ENCODE results near the gene APH1B.
"Not testable (repeated sequence)": the region's sequence is repeated elsewhere in the genome, so short reads cannot be mapped to it uniquely, and the experiment has no call there.

APH1B gene

DNA sequence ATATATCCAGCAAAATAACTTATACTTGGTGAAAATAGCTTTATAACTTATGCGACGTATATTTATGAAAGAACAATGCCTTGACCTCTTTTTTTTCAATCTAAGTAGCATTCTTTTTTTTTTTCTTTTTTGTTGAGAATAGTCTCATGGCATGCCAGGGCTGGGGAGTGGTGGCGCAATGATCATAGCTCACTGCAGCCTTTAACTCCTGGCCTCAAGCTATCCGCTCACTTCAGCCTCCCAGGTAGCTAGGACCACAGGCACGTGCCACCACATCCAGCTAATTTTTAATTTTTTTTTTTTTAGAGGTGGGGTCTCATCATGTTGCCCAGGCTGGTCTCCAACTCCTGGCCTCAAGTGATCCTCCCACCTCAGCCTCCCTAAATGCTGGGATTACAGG is 44.5 kb upstream of the APH1B start:
- no peak overlapping the region for H3K4me3 ChIP-seq
- no peaks in the 10 kb centered on the region for H3K36me3 ChIP-seq
- DNase-seq, result no peak
- H3K27me3 ChIP-seq, result no peaks in the 10 kb centered on the region
- no peaks in the 10 kb centered on the region for H3K9me3 ChIP-seq
- peaks cover 0 to 25% (median 13%) of the 10 kb centered on the region in 4 donors for H3K4me1 ChIP-seq
- TF ChIP-seq, protein P1, sequence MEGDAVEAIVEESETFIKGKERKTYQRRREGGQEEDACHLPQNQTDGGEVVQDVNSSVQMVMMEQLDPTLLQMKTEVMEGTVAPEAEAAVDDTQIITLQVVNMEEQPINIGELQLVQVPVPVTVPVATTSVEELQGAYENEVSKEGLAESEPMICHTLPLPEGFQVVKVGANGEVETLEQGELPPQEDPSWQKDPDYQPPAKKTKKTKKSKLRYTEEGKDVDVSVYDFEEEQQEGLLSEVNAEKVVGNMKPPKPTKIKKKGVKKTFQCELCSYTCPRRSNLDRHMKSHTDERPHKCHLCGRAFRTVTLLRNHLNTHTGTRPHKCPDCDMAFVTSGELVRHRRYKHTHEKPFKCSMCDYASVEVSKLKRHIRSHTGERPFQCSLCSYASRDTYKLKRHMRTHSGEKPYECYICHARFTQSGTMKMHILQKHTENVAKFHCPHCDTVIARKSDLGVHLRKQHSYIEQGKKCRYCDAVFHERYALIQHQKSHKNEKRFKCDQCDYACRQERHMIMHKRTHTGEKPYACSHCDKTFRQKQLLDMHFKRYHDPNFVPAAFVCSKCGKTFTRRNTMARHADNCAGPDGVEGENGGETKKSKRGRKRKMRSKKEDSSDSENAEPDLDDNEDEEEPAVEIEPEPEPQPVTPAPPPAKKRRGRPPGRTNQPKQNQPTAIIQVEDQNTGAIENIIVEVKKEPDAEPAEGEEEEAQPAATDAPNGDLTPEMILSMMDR (IDR thresholded peaks at IDR 0.05), result no peak
- intact Hi-C loops (cut with DNase I; ENCODE audit: low total_unique reads), result no loop called here
- peak overlapping the region; percentile 70 to 71 for H3K27ac ChIP-seq

DNA sequence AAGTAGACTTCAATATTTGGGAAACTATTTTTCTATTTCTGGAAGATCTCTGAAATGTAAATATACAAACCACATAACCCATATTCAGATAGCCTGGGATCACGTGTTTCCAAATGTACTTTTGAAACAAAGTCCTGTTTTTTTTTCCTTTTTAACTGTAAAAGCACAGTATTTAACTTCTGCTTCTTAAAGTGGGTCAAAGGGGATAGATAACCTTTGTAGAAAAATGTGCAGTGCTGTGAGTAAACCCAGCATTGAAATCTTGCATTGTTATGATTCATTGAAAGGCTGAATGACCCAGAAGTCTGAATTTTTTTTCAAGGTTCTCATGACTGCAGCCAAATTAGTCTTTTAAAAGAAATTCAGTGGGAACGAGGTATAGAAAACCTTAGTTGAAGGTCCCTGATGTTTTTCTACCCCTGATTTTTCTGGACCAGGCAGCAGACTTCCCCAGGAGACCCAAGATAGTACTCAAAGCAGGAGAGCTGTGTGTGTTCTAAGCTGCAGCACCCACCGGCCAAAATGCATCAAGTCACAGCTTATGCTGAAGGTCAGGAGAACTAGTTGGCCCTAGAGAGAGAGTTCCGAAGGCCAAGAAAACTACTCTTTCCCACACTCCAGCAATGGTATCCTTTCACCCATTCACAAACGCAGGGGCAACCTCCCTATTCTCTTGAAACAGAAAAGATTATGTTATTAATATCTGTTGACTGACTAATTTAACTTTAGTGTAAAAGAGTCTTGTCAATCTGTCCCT is 43.6 kb upstream of the APH1B start:
- Histone ChIP-seq H3K4me1 (peaks cover 0 to 34% (median 15%) of the 10 kb centered on the region in 4 donors), H3K4me3 (peak overlapping the region in 1 of 2 donors; percentile 17), H3K9me3 (no peaks in the 10 kb centered on the region), H3K27ac (peak overlapping the region; percentile 70 to 71), H3K36me3 (no peaks in the 10 kb centered on the region), H3K27me3 (no peaks in the 10 kb centered on the region)
- TF ChIP-seq, protein P1 (IDR thresholded peaks at IDR 0.05), result no peak
- no peak for DNase-seq
- intact Hi-C loops (cut with DNase I; ENCODE audit: low total_unique reads), result no loop called here

DNA sequence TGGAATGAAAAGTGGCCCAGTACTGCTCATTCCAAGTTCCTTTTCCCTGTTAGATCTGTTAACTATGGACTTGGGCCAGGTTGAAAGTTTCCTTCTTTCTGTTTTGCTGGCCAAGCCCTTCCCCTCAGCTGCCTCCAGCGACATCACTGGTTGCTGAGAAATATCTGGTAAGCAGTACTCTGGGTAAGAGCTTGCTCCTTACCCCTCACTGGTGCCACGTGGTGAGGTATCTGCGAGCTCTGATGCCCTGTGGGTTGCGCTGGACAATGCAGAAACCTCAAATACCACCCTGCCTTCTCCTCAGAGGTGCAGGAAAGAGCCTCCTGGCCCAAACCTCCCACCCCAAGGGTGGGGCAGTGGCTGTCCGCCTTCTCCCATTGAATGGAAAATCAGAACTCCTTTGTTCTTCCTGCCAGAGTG is 42.9 kb upstream of the APH1B start:
- no peaks in the 10 kb centered on the region for H3K27me3 ChIP-seq
- intact Hi-C loops (cut with DNase I; ENCODE audit: low total_unique reads), result no loop called here
- H3K9me3 ChIP-seq, result no peaks in the 10 kb centered on the region
- TF ChIP-seq, protein P1 (IDR thresholded peaks at IDR 0.05), result no peak
- H3K36me3 ChIP-seq, result no peaks in the 10 kb centered on the region
- peak; percentile 74 to 78 for DNase-seq
- H3K4me3 ChIP-seq, result peak overlapping the region in 1 of 2 donors; percentile 17
- peaks cover 0 to 39% (median 16%) of the 10 kb centered on the region in 4 donors for H3K4me1 ChIP-seq
- H3K27ac ChIP-seq, result peak overlapping the region; percentile 70 to 71

DNA sequence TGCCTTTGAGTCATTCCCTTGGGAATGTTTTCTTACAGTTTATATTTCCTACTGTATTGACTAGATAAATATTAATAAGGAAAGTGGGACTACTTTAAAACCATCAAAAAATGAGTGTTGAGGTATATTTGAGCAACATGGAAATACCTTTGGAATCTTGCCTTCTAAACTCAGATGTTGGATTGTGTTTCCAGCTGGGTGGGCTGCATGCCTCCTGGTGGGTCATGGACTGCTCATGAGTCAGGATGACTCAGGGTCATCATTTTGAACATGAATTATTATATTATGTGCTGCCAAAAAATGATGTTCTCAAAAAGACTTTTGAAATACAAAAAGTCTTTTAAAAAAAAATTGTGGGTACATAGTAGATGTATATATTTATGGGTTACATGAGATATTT is 41.1 kb upstream of the APH1B start:
- H3K4me1 ChIP-seq, result peaks cover 0 to 39% (median 16%) of the 10 kb centered on the region in 4 donors
- no peak for DNase-seq
- intact Hi-C loops (cut with DNase I; ENCODE audit: low total_unique reads), result no loop called here

DNA sequence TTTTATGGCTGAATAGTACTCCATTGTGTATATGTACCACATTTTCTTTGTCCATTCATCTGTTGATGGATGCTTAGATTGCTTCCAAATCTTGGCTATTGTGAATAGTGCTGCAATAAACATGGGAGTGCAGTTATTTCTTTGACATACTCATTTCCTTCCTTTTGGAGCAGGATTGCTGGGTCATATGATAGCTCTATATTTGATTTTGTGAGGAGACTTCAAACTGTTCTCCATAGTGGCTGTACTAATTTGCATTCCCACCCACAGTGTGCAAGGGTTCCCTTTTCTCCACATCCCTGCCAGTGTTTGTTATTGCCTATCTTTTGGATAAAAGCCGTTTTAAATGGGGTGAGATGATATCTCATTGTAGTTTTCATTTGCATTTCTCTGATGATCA is 40.3 kb upstream of the APH1B start:
- peaks cover 0 to 39% (median 16%) of the 10 kb centered on the region in 4 donors for H3K4me1 ChIP-seq
- H3K27ac ChIP-seq; H3K36me3 ChIP-seq; intact Hi-C loops (cut with DNase I; ENCODE audit: low total_unique reads); H3K27me3 ChIP-seq; DNase-seq; H3K9me3 ChIP-seq; H3K4me3 ChIP-seq: not testable (repeated sequence)

More for the DNA sequence above, 41.1 kb upstream of the APH1B start:
- no peak overlapping the region for H3K27ac ChIP-seq
- TF ChIP-seq, protein P1 (IDR thresholded peaks at IDR 0.05), result no peak
- H3K27me3 ChIP-seq, result no peaks in the 10 kb centered on the region
- H3K4me3 ChIP-seq, result no peak overlapping the region
- H3K9me3 ChIP-seq, result no peaks in the 10 kb centered on the region
- no peaks in the 10 kb centered on the region for H3K36me3 ChIP-seq

DNA sequence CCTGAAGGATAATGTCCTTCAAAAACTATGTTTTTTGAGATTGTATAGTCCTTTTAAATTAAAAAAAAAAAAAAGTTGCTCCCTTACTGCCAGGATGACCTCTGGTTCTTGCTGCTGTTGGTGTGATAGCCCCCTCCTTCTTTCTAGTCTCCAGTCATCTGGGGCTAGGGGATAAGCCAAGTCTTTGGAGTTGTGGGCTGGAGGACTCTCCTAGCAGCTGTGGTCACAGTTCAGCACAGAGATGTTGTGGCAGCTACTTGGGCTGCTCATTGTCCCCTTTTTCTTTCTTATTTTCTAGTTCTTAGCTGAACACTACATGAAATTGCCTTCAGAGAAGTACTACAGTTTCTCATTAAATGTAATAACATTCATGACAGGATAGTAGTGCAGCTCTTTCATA is 39.2 kb upstream of the APH1B start:
- TF ChIP-seq, protein P1 (IDR thresholded peaks at IDR 0.05), result no peak
- H3K4me3 ChIP-seq, result no peak overlapping the region
- no peak overlapping the region for H3K27ac ChIP-seq
- no peaks in the 10 kb centered on the region for H3K27me3 ChIP-seq
- H3K9me3 ChIP-seq, result no peaks in the 10 kb centered on the region
- no peak for DNase-seq
- intact Hi-C loops (cut with DNase I; ENCODE audit: low total_unique reads), result no loop called here
- no peaks in the 10 kb centered on the region for H3K36me3 ChIP-seq
- H3K4me1 ChIP-seq, result peaks cover 0 to 34% (median 16%) of the 10 kb centered on the region in 4 donors
